OCI-LY3 (cell line): ENCODE data around the gene SESN3.

Experiments
- EZH2phosphoT487 ChIP-seq: fragments of 200-600 bp; shearing (Covaris generic); IDR thresholded peaks from 2 replicates; pipeline ENCODE4 v1.6.1; 2018; ENCODE audit warnings: antibody characterized with exemption, mixed run types, low read depth
- TF ChIP-seq, protein P1 (sequence below): fragments of 200-600, 300-600 bp; sonication (generic); IDR thresholded peaks from 2 replicates; pipeline ENCODE4 v1.5.1; 2014; ENCODE audit warnings: antibody characterized with exemption, low read length, low read depth

DNA sequence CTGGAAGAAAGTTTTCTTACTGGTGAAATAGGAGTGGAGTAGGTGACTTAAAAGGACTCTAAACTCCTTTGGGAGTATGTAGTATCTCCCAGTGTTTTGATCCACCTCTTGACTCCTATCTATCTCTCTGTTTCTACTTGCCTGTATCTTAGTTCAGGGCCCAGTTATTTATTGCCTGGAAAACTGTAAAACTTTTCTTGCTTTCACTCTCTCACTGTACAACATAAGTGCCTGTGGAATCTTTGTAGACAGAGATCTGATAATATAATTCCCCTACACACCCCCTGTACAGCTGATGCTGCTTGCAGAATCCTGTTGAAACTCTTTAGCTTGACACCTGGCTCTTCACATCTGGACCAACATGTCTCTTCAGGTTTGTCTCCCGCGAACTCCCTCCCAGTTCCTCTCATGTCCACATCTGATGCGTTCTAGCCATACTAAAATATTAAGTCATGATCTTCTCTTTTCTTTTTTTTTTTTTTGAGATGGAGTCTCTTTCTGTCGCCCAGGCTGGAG lies 26.5 kb upstream of the SESN3 start:
- TF ChIP-seq, protein P1, sequence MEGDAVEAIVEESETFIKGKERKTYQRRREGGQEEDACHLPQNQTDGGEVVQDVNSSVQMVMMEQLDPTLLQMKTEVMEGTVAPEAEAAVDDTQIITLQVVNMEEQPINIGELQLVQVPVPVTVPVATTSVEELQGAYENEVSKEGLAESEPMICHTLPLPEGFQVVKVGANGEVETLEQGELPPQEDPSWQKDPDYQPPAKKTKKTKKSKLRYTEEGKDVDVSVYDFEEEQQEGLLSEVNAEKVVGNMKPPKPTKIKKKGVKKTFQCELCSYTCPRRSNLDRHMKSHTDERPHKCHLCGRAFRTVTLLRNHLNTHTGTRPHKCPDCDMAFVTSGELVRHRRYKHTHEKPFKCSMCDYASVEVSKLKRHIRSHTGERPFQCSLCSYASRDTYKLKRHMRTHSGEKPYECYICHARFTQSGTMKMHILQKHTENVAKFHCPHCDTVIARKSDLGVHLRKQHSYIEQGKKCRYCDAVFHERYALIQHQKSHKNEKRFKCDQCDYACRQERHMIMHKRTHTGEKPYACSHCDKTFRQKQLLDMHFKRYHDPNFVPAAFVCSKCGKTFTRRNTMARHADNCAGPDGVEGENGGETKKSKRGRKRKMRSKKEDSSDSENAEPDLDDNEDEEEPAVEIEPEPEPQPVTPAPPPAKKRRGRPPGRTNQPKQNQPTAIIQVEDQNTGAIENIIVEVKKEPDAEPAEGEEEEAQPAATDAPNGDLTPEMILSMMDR, result no peak
- no peak for TF ChIP-seq EZH2phosphoT487
